H9 (cell line): ENCODE data around the gene CIDEC. TPM values are rescaled to one million over a fixed set of nuclear protein-coding genes. Genes with fewer than 3 reads are reported as not detected.

Source experiments
- DNase-seq: peaks from one replicate; pipeline ENCODE4 v3.0.0-alpha.2; 2017
- H2AFZ ChIP-seq: one replicate; pipeline ENCODE4 v1.6.1; 2013; ENCODE audit warnings: mild to moderate bottlenecking, low read length, control low read depth, moderate library complexity
- H2AK5ac ChIP-seq: 2 replicates; pipeline ENCODE4 v1.6.1; 2013; ENCODE audit warnings: low read length, control low read depth, mixed read lengths; ENCODE audit not compliant: insufficient read length
- H2BK120ac ChIP-seq: one replicate; pipeline ENCODE4 v1.6.1; 2013; ENCODE audit warnings: low read depth, mild to moderate bottlenecking, low read length, control low read depth, inconsistent platforms; ENCODE audit not compliant: poor library complexity, severe bottlenecking
- H2BK12ac ChIP-seq: 2 replicates; pipeline ENCODE4 v1.6.1; 2013; ENCODE audit warnings: low read length, control low read depth, mixed read lengths, low read depth; ENCODE audit not compliant: insufficient read length
- H2BK15ac ChIP-seq: 2 replicates; pipeline ENCODE4 v1.6.1; 2013; ENCODE audit warnings: low read depth, low read length, control low read depth
- H2BK20ac ChIP-seq: one replicate; pipeline ENCODE4 v1.6.1; 2013; ENCODE audit warnings: low read depth, mild to moderate bottlenecking, low read length, control low read depth, inconsistent platforms; ENCODE audit not compliant: poor library complexity, severe bottlenecking
- H2BK5ac ChIP-seq: 2 replicates; pipeline ENCODE4 v1.6.1; 2013; ENCODE audit warnings: low read length, control low read depth, mixed read lengths; ENCODE audit not compliant: insufficient read length
- H3K14ac ChIP-seq: 2 replicates; pipeline ENCODE4 v1.6.1; 2013; ENCODE audit warnings: low read length, control low read depth; ENCODE audit not compliant: insufficient read depth
- H3K18ac ChIP-seq: 2 replicates; pipeline ENCODE4 v1.6.1; 2013; ENCODE audit warnings: low read depth, mild to moderate bottlenecking, mixed read lengths, low read length, control low read depth; ENCODE audit not compliant: insufficient read length
- H3K23ac ChIP-seq: 2 replicates; pipeline ENCODE4 v1.6.1; 2013; ENCODE audit warnings: low read length, control low read depth, mixed read lengths, low read depth; ENCODE audit not compliant: insufficient read length
- H3K23me2 ChIP-seq: 2 replicates; pipeline ENCODE4 v1.6.1; 2013; ENCODE audit warnings: low read depth, mild to moderate bottlenecking, mixed read lengths, low read length, control low read depth; ENCODE audit not compliant: insufficient read length, poor library complexity, severe bottlenecking
- H3K27ac ChIP-seq: 2 replicates; pipeline ENCODE4 v1.5.1; 2013; ENCODE audit warnings: low read length, control low read depth, mixed read lengths, low read depth; ENCODE audit not compliant: insufficient read length
- H3K27me3 ChIP-seq: 2 replicates; pipeline ENCODE4 v1.6.1; 2013; ENCODE audit warnings: low read length, control low read depth, inconsistent platforms; ENCODE audit not compliant: insufficient read depth
- H3K4ac ChIP-seq: 2 replicates; pipeline ENCODE4 v1.6.1; 2013; ENCODE audit warnings: low read depth, mild to moderate bottlenecking, control low read depth, inconsistent platforms, low read length, moderate library complexity
- H3K4me1 ChIP-seq: 2 replicates; pipeline ENCODE4 v1.6.1; 2013; ENCODE audit warnings: low read length, control low read depth, inconsistent platforms; ENCODE audit not compliant: insufficient read depth
- H3K4me2 ChIP-seq: 2 replicates; pipeline ENCODE4 v1.6.1; 2013; ENCODE audit warnings: low read length, control low read depth, mixed read lengths; ENCODE audit not compliant: insufficient read length, insufficient read depth
- H3K56ac ChIP-seq: 2 replicates; pipeline ENCODE4 v1.6.1; 2013; ENCODE audit warnings: low read depth, mild to moderate bottlenecking, mixed read lengths, low read length, control low read depth; ENCODE audit not compliant: insufficient read length
- H3K79me1 ChIP-seq: 2 replicates; pipeline ENCODE4 v1.6.1; 2013; ENCODE audit warnings: low read depth, mild to moderate bottlenecking, moderate library complexity, low read length, control low read depth, inconsistent platforms; ENCODE audit not compliant: insufficient read depth, poor library complexity, severe bottlenecking
- H3K79me2 ChIP-seq: 2 replicates; pipeline ENCODE4 v1.6.1; 2013; ENCODE audit warnings: low read length, control low read depth, inconsistent platforms; ENCODE audit not compliant: insufficient read depth
- H3K9ac ChIP-seq: 2 replicates; pipeline ENCODE4 v1.6.1; 2013; ENCODE audit warnings: low read length, control low read depth, mixed read lengths; ENCODE audit not compliant: insufficient read length; ENCODE audit errors: extremely low read depth
- H3K9me3 ChIP-seq: one replicate; pipeline ENCODE4 v1.6.1; 2013; ENCODE audit warnings: low read depth, low read length, inconsistent platforms; ENCODE audit not compliant: control insufficient read depth
- H3T11ph ChIP-seq: one replicate; pipeline ENCODE4 v1.6.1; 2013; ENCODE audit warnings: mild to moderate bottlenecking, low read length, control low read depth, inconsistent platforms
- H4K20me1 ChIP-seq: one replicate; pipeline ENCODE4 v1.6.1; 2013; ENCODE audit not compliant: control insufficient read depth, insufficient read length, insufficient read depth
- H4K5ac ChIP-seq: 2 replicates; pipeline ENCODE4 v1.6.1; 2013; ENCODE audit warnings: low read depth, mild to moderate bottlenecking, mixed read lengths, low read length, control low read depth; ENCODE audit not compliant: insufficient read length
- H4K8ac ChIP-seq: replicated peaks from 2 replicates; pipeline ENCODE4 v1.6.1; 2013; ENCODE audit warnings: low read length, control low read depth, mixed read lengths, low read depth; ENCODE audit not compliant: insufficient read length
- H4K91ac ChIP-seq: 2 replicates; pipeline ENCODE4 v1.6.1; 2013; ENCODE audit warnings: low read depth, mild to moderate bottlenecking, moderate library complexity, mixed read lengths, low read length, control low read depth; ENCODE audit not compliant: insufficient read length
- H3K27ac Mint-ChIP-seq, 3 experiments: 2 replicates in 2 of 3; 3 replicates in 1 of 3; pipeline ENCODE4 v1.8.0; 2020 to 2021; ENCODE audit warnings: mixed read lengths in 3 of 3, mild to moderate bottlenecking in 1 of 3, moderate library complexity in 1 of 3
- H3K27me3 Mint-ChIP-seq: 2 replicates; pipeline ENCODE4 v1.8.0; 2021; ENCODE audit warnings: low read depth, mild to moderate bottlenecking, moderate library complexity, mixed read lengths
- H3K36me3 Mint-ChIP-seq, 3 experiments: 2 replicates in 2 of 3; 3 replicates in 1 of 3; pipeline ENCODE4 v1.8.0; 2020 to 2021; ENCODE audit warnings: low read depth in 3 of 3, mixed read lengths in 3 of 3; ENCODE audit not compliant: insufficient read depth in 1 of 3
- H3K4me1 Mint-ChIP-seq, 2 experiments: 2 replicates each; pipeline ENCODE4 v1.8.0; 2020; ENCODE audit warnings: mixed read lengths in 2 of 2
- H3K4me3 Mint-ChIP-seq, 2 experiments: 2 replicates in 1 of 2; 3 replicates in 1 of 2; pipeline ENCODE4 v1.8.0; 2020 to 2021; ENCODE audit warnings: mild to moderate bottlenecking in 2 of 2, mixed read lengths in 2 of 2, moderate library complexity in 1 of 2
- H3K9me3 Mint-ChIP-seq, 2 experiments: 2 replicates in 1 of 2; 3 replicates in 1 of 2; pipeline ENCODE4 v1.8.0; 2020; ENCODE audit warnings: mild to moderate bottlenecking in 2 of 2, mixed read lengths in 2 of 2, moderate library complexity in 1 of 2
- CTCF ChIP-seq: fragments of 200-600 bp; sonication (generic); conservative IDR thresholded peaks from 3 replicates; pipeline ENCODE4 v1.8.0; 2021; ENCODE audit warnings: antibody characterized with exemption, mild to moderate bottlenecking
- WGBS: extraction: QIAGEN DNeasy Blood & Tissue Kit; methylation state at CpG from one replicate; pipeline ENCODE4 v1.1.7; 2013; ENCODE audit warnings: missing lambda C conversion rate, low lambda C conversion rate, mixed read lengths; ENCODE audit not compliant: insufficient read length; ENCODE audit errors: extremely low coverage; 5-methylcytosine and 5-hydroxymethylcytosine counted together
- total RNA-seq: library from RNA; stranded (reverse); gene quantifications from 2 replicates; pipeline ENCODE4 v1.2.1, GENCODE V29; 2021

The CIDEC gene
- total RNA-seq, 1 experiment from 2014 or later: not detected

GRCh38 chr3:9867106-9867505 is 12.9 kb downstream of the CIDEC start:
- Histone ChIP-seq H3K23me2 (peaks cover 4% of the 10 kb centered on the region), H2BK20ac (no peak overlapping the region), H2BK12ac (no peak overlapping the region), H3K9me3 (no peaks in the 10 kb centered on the region), H3T11ph (no peak overlapping the region), H3K4me2 (no peak overlapping the region), H2AFZ (no peak overlapping the region), H3K4ac (no peak overlapping the region), H2BK15ac (no peak overlapping the region), H4K8ac (no peak overlapping the region), H4K91ac (no peak overlapping the region), H3K27me3 (no peaks in the 10 kb centered on the region), H2BK120ac (no peak overlapping the region), H3K79me2 (no peaks in the 10 kb centered on the region), H3K14ac (no peak overlapping the region), H3K79me1 (no peaks in the 10 kb centered on the region), H2AK5ac (no peak overlapping the region), H3K4me1 (no peaks in the 10 kb centered on the region), H3K9ac (no peak overlapping the region), H3K27ac (no peak overlapping the region), H4K20me1 (no peaks in the 10 kb centered on the region), H4K5ac (no peak overlapping the region), H3K18ac (no peak overlapping the region), H3K23ac (no peak overlapping the region), H3K56ac (no peak overlapping the region), H2BK5ac (no peak overlapping the region)
- Mint-ChIP-seq H3K4me3 (no peak overlapping the region), H3K9me3 (no peaks in the 10 kb centered on the region), H3K27me3 (peaks cover 26% of the 10 kb centered on the region), H3K36me3 (no peaks in the 10 kb centered on the region), H3K27ac (no peak overlapping the region), H3K4me1 (peaks cover under 1 to 4% of the 10 kb centered on the region in 2 experiments)
- no peak for TF ChIP-seq CTCF
- WGBS: no CpG with 5 or more reads among the region's 12 CpGs
- no peak for DNase-seq
